Neural cell (in vitro differentiated cells): Measurements from ENCODE around the gene ACAN. TPM values are rescaled to one million over a fixed set of nuclear protein-coding genes. Genes with fewer than 3 reads are reported as not detected.

ENCODE experiments used
- H2AFZ ChIP-seq: fragments of 200-600, 300-800 bp; sonication (generic), shearing (Covaris generic); 2 replicates; pipeline ENCODE4 v1.6.0; 2014; ENCODE audit warnings: low read depth, mild to moderate bottlenecking, antibody characterized with exemption, low read length, moderate library complexity
- H3F3A ChIP-seq: fragments of 200-600 bp; shearing (Covaris generic); 2 replicates; pipeline ENCODE4 v1.6.1; 2016; ENCODE audit warnings: mild to moderate bottlenecking, moderate library complexity, mixed read lengths, antibody characterized with exemption, low read length; ENCODE audit not compliant: insufficient read depth, poor library complexity, severe bottlenecking
- H3K27ac ChIP-seq: fragments of 200-600, 300-800 bp; sonication (generic), shearing (Covaris generic); 2 replicates; pipeline ENCODE4 v1.5.1; 2014; ENCODE audit warnings: mild to moderate bottlenecking, low read length, moderate library complexity
- H3K27me3 ChIP-seq: fragments of 300-800, 200-600 bp; sonication (generic), shearing (Covaris generic); 2 replicates; pipeline ENCODE4 v1.6.0; 2014; ENCODE audit warnings: mild to moderate bottlenecking, low read depth, low read length, moderate library complexity; ENCODE audit not compliant: insufficient read depth
- H3K36me3 ChIP-seq: fragments of 300-800, 200-600 bp; sonication (generic), shearing (Covaris generic); 2 replicates; pipeline ENCODE4 v1.5.1; 2014; ENCODE audit warnings: mild to moderate bottlenecking, antibody characterized with exemption, low read length, moderate library complexity; ENCODE audit not compliant: insufficient read depth
- H3K4me2 ChIP-seq: fragments of 300-800, 200-600 bp; sonication (generic), shearing (Covaris generic); 2 replicates; pipeline ENCODE4 v1.6.0; 2014; ENCODE audit warnings: mild to moderate bottlenecking, low read length
- H3K4me3 ChIP-seq: fragments of 300-800, 200-600 bp; sonication (generic), shearing (Covaris generic); 2 replicates; pipeline ENCODE4 v1.5.1; 2014; ENCODE audit warnings: mild to moderate bottlenecking, low read length, moderate library complexity
- H3K79me2 ChIP-seq: fragments of 200-600 bp; shearing (Covaris generic); replicated peaks from 2 replicates; pipeline ENCODE4 v1.6.0; 2014; ENCODE audit warnings: mild to moderate bottlenecking, low read length, moderate library complexity; ENCODE audit not compliant: insufficient read depth
- H3K9ac ChIP-seq: fragments of 300-800, 200-600 bp; sonication (generic), shearing (Covaris generic); 2 replicates; pipeline ENCODE4 v1.6.1; 2016; ENCODE audit warnings: mild to moderate bottlenecking, low read length, mixed read lengths
- H3K9me2 ChIP-seq: fragments of 200-600 bp; shearing (Covaris generic); 2 replicates; pipeline ENCODE4 v1.6.1; 2016; ENCODE audit warnings: mild to moderate bottlenecking, low read length, mixed read lengths; ENCODE audit not compliant: insufficient read depth
- H3K9me3 ChIP-seq: fragments of 200-600, 300-800 bp; sonication (generic), shearing (Covaris generic); 2 replicates; pipeline ENCODE4 v1.6.1; 2016; ENCODE audit warnings: mild to moderate bottlenecking, mixed run types, low read length, moderate library complexity, mixed read lengths
- H4K20me1 ChIP-seq: fragments of 200-600 bp; shearing (Covaris generic); 2 replicates; pipeline ENCODE4 v1.6.1; 2016; ENCODE audit warnings: mild to moderate bottlenecking, mixed run types; ENCODE audit not compliant: insufficient read depth
- EP300 ChIP-seq: fragments of 450-650 bp; conservative IDR thresholded peaks from 2 replicates; pipeline ENCODE4 v1.6.1; 2014; ENCODE audit warnings: antibody characterized with exemption, mild to moderate bottlenecking, moderate library complexity; ENCODE audit not compliant: poor library complexity, severe bottlenecking
- EZH2 ChIP-seq: fragments of 200-600, 300-800 bp; shearing (Covaris generic), sonication (generic); IDR thresholded peaks from 2 replicates; pipeline ENCODE4 v1.6.1; 2014; ENCODE audit warnings: antibody characterized with exemption, low read length, borderline replicate concordance, mild to moderate bottlenecking; ENCODE audit not compliant: insufficient read depth, poor library complexity, severe bottlenecking
- MXI1 ChIP-seq: fragments of 450-650 bp; conservative IDR thresholded peaks from 2 replicates; pipeline ENCODE4 v1.6.1; 2014; ENCODE audit warnings: antibody characterized with exemption, mild to moderate bottlenecking; ENCODE audit not compliant: poor library complexity, severe bottlenecking
- POLR2AphosphoS5 ChIP-seq: IDR thresholded peaks from 2 replicates; pipeline ENCODE4 v1.6.1; 2012
- RAD21 ChIP-seq: fragments of 450-650 bp; conservative IDR thresholded peaks from 2 replicates; pipeline ENCODE4 v1.6.1; 2014; ENCODE audit warnings: antibody characterized with exemption, mild to moderate bottlenecking, moderate library complexity
- SMC3 ChIP-seq: fragments of 450-650 bp; conservative IDR thresholded peaks from 2 replicates; pipeline ENCODE4 v1.6.1; 2014; ENCODE audit warnings: antibody characterized with exemption, mild to moderate bottlenecking, moderate library complexity; ENCODE audit not compliant: poor library complexity
- TAF1 ChIP-seq: IDR thresholded peaks from 2 replicates; pipeline ENCODE4 v1.6.1; 2012; ENCODE audit warnings: low read depth
- polyA plus RNA-seq: library from polyadenylated mRNA; depleted of rRNA; stranded (reverse); fragments of >200 nt; gene quantifications from 2 replicates; pipeline ENCODE4 v1.2.3, GENCODE V29; 2014
- TF ChIP-seq, protein P1 (sequence below): IDR thresholded peaks from 2 replicates; pipeline ENCODE4 v1.6.1; 2012; ENCODE audit warnings: borderline replicate concordance
- TF ChIP-seq, protein P2 (sequence below): fragments of 450-650 bp; IDR thresholded peaks from 2 replicates; pipeline ENCODE4 v1.5.1; 2014; ENCODE audit warnings: antibody characterized with exemption, mild to moderate bottlenecking, moderate library complexity; ENCODE audit not compliant: poor library complexity, severe bottlenecking

ACAN gene
- polyA plus RNA-seq, 1 donor from 2014 or later = not detected

DNA sequence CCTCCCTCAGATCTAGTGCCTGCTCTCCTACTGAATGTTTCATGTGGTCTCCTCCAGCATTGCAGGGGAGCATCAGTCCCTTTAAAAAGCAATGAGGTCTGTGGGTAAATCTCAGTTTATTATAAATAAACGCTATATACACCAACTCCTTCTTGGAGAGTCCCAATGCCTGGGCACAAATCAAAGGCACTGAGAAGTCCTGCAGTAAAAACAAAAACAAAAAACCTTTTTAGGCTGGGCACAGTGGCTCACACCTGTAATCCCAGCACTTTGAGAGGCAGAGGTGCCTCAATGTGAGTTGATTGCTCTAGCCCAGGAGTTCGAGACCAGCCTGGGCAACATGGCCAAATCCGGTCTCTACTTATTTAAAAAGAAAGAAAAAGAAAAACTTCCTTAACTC lies 45.0 kb downstream of the ACAN start:
- H3K27ac ChIP-seq = no peak overlapping the region
- H3K36me3 ChIP-seq = no peaks in the 10 kb centered on the region
- H4K20me1 ChIP-seq = no peaks in the 10 kb centered on the region
- H3K4me3 ChIP-seq = no peak overlapping the region
- H3K4me2 ChIP-seq = no peak overlapping the region
- H3K9me3 ChIP-seq = no peaks in the 10 kb centered on the region
- no peak overlapping the region for H3K9ac ChIP-seq
- no peaks in the 10 kb centered on the region for H3K27me3 ChIP-seq
- TF ChIP-seq EZH2 (no peak), EP300 (no peak), MXI1 (no peak)
- TF ChIP-seq, protein P1, sequence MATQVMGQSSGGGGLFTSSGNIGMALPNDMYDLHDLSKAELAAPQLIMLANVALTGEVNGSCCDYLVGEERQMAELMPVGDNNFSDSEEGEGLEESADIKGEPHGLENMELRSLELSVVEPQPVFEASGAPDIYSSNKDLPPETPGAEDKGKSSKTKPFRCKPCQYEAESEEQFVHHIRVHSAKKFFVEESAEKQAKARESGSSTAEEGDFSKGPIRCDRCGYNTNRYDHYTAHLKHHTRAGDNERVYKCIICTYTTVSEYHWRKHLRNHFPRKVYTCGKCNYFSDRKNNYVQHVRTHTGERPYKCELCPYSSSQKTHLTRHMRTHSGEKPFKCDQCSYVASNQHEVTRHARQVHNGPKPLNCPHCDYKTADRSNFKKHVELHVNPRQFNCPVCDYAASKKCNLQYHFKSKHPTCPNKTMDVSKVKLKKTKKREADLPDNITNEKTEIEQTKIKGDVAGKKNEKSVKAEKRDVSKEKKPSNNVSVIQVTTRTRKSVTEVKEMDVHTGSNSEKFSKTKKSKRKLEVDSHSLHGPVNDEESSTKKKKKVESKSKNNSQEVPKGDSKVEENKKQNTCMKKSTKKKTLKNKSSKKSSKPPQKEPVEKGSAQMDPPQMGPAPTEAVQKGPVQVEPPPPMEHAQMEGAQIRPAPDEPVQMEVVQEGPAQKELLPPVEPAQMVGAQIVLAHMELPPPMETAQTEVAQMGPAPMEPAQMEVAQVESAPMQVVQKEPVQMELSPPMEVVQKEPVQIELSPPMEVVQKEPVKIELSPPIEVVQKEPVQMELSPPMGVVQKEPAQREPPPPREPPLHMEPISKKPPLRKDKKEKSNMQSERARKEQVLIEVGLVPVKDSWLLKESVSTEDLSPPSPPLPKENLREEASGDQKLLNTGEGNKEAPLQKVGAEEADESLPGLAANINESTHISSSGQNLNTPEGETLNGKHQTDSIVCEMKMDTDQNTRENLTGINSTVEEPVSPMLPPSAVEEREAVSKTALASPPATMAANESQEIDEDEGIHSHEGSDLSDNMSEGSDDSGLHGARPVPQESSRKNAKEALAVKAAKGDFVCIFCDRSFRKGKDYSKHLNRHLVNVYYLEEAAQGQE = no peak
- H2AFZ ChIP-seq = no peak overlapping the region
- no peaks in the 10 kb centered on the region for H3F3A ChIP-seq
- no peaks in the 10 kb centered on the region for H3K9me2 ChIP-seq
- no peaks in the 10 kb centered on the region for H3K79me2 ChIP-seq

- H3K4me2 ChIP-seq = no peak overlapping the region
- no peak overlapping the region for H3K4me3 ChIP-seq
- no peaks in the 10 kb centered on the region for H4K20me1 ChIP-seq
- H3K9me2 ChIP-seq = no peaks in the 10 kb centered on the region
- H2AFZ ChIP-seq = no peak overlapping the region
- no peak overlapping the region for H3K27ac ChIP-seq
- no peaks in the 10 kb centered on the region for H3F3A ChIP-seq
- H3K27me3 ChIP-seq = no peaks in the 10 kb centered on the region
- H3K9me3 ChIP-seq = no peaks in the 10 kb centered on the region
- no peaks in the 10 kb centered on the region for H3K79me2 ChIP-seq
- TF ChIP-seq EP300 (no peak), TAF1 (no peak), POLR2AphosphoS5 (no peak), MXI1 (no peak), RAD21 (no peak), SMC3 (no peak), EZH2 (no peak)
- TF ChIP-seq, protein P2, sequence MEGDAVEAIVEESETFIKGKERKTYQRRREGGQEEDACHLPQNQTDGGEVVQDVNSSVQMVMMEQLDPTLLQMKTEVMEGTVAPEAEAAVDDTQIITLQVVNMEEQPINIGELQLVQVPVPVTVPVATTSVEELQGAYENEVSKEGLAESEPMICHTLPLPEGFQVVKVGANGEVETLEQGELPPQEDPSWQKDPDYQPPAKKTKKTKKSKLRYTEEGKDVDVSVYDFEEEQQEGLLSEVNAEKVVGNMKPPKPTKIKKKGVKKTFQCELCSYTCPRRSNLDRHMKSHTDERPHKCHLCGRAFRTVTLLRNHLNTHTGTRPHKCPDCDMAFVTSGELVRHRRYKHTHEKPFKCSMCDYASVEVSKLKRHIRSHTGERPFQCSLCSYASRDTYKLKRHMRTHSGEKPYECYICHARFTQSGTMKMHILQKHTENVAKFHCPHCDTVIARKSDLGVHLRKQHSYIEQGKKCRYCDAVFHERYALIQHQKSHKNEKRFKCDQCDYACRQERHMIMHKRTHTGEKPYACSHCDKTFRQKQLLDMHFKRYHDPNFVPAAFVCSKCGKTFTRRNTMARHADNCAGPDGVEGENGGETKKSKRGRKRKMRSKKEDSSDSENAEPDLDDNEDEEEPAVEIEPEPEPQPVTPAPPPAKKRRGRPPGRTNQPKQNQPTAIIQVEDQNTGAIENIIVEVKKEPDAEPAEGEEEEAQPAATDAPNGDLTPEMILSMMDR = no peak
- TF ChIP-seq, protein P1 = no peak
- H3K9ac ChIP-seq = no peak overlapping the region
- H3K36me3 ChIP-seq = no peaks in the 10 kb centered on the region
Measured at GRCh38 chr15:88849376-88850072, 46.3 kb downstream of the ACAN start.
